GM18517 (cell line): Measurements from ENCODE around the gene PIK3AP1.
"Not testable (repeated sequence)": the region's sequence is repeated elsewhere in the genome, so short reads cannot be mapped to it uniquely, and the experiment has no call there.

Source experiments
- ATAC-seq: cut with Tn5 transposase; IDR thresholded peaks from one replicate; pipeline ENCODE4 v1.9.1; 2021; ENCODE audit warnings: mild to moderate bottlenecking, moderate library complexity; ENCODE audit not compliant: unreplicated experiment

The PIK3AP1 gene

DNA sequence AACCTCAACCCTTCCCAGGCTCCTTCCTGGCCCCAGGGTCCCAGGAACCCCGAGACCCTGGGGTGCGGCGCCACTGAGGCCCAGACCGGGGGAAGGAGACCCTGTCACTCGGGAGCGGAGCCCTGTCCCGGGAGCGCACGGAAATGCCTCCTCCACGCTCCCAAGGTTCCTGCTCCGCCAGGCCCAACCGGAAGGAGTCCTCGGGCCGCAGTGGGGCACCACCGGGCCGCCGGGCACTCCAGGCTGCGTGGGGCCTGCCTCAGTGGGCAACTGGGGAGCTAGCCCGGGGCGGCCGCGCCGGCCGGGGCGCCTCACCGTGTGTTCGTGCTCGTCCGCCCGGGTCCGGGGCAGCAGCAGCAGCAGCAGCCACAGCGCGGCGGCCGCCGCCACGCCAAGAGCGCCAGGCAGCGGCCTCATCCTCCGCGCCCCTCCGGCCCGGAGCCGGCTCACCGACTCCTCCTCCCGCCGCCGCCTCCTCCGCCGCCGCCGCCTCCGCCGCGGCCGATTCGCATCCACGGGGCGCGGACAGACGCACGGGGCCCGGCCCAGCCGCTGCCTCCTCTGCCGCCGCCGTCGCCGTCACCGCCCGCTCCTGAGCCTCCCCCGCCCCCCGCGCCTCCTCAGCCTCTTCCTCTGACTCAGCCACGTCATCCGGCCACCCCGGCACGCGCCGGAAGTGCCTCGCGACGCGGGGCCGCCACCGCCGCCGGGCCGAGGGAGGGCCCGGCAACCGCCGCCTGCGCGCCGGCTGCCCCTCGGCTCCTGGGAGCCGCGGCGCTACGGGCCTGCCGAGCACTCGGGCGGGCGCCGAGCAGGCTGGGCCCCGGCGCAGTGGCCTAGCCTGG lies 133.7 kb downstream of the PIK3AP1 start, which contains the start of gene TM9SF3:
TM9SF3 (minus strand) TSS at position 594 of the 845 bp plus-strand sequence; CDS start at position 417, 177 bp downstream.
- ATAC-seq = peak; percentile 61

DNA sequence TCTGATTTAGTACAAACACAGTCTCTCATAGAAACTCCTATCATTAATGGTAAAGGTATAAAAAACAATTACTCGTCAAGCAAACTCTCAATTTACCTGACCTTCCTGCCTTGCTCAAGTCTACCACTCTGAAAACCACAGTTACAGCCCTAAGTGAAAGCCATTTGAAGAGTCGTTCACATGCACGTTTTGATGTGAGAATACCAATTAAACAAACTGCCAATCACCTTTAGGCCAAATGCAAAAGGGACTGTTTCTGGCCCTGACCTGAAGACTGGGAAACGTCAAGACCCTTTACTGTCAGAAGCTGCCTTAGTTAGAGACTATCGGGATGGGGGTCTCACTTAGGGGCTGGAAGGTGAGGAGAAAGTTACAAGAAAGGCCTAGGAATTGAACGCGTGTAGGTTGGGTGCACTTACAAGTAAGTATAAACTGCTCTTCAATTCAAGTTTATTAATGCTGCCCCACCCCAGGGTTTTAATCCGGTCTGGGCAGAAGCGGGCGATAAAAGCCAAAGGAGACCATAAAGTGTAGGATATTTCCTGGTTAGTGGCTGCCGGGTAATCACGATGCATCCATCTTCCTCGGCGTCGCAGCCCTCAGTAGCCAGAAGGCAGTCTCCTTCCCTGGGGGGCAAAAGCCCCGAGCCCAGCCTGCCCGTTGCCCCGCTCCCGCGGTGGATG lies 134.4 kb downstream of the PIK3AP1 start:
- no peak for ATAC-seq

DNA sequence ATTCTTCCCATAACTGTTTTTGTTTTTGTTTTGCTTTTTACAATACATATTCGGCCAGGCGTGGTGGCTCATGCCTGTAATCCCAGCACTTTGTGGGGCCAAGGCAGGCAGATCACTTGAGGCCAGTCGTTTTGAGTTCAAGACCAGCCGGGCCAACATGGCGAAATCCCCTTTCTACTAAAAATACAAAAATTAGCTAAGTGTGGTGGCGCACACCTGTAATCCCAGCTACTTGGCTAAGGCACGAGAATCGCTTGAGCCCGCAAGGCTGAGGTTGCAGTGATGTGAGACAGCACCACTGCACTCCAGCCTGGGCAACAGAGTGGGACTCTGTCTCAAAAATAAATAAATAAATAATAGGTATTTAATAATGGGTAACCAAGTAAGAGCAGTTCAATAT lies 135.8 kb downstream of the PIK3AP1 start:
- no peak for ATAC-seq

DNA sequence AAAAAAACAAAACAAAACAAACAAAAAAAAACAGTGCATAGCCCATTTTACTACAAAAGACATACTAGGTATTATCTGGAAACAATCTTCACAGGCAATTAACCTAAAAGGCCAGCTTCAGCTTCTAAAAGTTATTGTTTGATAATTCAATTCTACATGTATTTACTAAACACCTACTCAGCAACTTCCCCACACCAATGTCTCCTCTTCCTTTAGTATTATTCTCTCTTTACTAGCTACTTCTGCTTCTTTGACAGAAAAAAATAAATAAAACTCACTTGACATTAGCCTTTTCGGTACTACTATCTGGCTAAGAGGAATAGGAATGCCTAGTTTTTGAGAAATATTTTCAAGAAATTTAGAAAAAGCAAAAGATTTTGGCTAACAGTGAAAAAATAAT lies 136.3 kb downstream of the PIK3AP1 start:
- no peak for ATAC-seq

DNA sequence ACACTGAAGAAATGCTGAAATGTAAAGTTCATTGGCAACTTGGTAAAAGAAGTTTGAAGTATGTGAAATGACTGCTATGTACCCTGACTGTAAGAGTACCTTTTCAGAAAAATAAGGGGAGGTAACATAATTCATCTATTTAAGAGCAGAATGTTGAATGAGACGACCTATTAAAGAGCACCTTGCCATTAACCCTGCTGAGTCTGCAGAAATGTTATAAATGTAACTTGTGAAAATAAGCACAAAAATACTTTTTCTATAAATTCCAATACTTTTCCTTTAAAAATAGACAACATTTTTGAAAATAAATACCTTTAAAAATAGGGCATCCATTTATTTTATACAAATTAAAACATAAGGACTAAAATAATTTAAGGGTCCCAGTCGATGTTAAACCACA lies 141.2 kb downstream of the PIK3AP1 start:
- ATAC-seq = no peak

DNA sequence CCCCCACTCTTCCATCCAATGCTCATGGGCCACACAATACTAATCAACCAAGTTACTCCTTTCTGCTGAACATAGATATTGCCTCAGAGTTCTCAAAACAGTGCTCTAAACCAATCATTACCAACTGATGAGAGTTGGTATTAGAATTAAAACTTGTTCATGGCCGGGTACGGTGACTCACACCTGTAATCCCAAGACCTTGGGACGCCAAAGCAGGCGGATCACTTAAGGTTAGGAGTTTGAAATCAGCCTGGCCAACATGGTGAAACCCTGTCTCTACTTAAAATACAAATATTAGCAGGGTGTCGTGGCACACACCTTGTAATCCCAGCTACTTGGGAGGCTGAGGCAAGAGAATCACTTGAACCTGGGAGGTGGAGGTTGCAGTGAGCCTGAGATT lies 141.7 kb downstream of the PIK3AP1 start:
- no peak for ATAC-seq

DNA sequence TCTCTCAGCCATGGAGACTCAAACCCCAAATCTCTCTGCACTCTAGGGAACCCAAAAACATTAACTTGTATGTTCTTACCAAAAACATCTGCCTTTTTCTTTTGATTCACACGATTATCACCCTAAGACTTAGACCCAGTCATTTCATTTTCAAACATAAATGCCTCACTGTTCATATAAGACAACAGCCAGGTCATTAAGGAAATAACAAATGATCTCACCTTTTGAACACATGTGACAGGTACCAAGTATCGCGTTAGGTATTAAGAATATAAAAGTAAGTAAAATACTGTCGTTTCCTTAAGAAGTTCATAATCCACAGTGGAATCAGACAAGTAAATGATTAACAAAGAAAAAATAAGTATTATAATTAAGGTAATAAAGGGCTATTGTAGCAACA lies 142.3 kb downstream of the PIK3AP1 start:
- no peak for ATAC-seq

DNA sequence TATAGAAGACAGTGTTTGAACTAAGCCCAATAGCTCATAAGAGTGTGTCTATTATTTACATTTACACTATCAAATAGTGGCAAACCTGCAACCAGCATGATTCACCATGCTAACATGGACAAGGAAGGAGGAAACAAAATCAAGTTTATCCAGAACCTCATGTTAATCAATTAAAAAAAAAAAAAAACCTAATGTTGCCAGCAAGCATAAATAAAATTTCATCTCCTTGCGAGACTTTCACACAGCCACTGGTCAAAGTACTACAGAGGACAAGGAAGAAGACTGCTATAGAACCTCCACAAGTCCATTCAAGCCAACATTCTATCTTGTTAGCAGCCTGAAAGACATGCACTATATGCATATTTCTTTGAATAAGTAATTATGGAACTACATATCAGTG lies 143.2 kb downstream of the PIK3AP1 start:
- ATAC-seq = no peak

DNA sequence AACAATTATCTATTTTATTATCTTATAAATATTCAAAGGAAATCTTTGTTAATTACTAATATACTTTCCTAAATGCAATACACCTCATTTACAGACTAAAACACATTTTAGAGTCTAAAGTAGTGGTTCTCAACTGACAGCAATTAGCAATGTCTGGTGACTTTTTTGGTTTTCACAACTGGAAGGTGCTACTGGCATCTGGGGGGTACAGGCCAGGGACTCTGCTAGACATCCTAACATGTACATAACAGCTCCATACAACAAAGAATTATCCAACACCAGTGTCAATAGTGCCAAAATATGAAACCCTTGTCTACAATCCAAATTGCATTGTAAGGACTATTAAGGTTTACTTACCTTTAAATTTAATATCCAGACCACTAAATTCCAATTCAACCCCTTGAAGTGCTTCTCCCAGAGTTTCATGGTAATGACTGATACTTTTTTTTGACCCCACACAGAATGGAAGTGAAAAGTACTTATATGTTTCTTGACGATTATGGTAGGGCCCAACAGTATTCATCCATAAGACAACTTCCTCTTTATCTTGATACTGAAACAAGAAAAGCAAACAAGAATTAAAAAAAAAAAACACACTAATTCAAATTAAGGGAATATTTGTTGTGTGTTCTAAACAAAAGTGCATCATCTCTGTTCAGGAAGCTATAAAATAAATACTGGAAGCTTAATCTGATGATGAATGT lies 143.9 kb downstream of the PIK3AP1 start:
- no peak for ATAC-seq

DNA sequence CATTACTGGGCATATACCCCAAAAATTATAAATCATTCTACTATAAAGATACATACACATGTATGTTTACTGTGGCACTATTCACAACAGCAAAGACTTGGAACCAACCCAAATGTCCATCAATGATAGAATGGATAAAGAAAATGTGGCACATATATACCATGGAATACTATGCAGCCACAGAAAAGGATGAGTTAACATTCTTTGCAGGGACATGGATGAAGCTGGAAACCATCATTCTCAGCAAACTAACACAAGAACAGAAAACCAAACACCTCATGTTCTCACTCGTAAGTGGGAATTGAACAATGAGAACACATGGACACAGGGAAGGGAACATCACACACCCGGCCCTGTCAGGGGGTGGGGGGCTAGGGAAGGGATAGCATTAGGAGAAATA lies 145.8 kb downstream of the PIK3AP1 start:
- ATAC-seq = not testable (repeated sequence)

DNA sequence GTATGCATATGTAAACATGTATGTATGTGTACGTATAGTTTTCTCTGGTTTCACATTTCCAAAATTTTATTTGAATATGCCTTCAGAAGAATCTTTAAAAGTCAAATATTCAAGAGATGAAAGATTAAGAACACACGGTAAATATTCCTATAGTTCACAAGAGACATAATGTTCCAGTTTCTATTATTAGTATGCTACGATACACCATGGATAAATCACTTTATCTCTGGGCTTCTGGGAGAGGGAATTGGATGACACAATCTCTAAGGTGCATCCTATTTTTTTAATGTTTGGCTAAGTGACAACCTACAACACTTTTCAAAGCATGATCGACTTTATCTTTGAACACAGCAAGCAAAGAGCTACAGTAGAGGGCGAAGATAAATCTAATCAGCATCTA lies 147.3 kb downstream of the PIK3AP1 start:
- no peak for ATAC-seq

DNA sequence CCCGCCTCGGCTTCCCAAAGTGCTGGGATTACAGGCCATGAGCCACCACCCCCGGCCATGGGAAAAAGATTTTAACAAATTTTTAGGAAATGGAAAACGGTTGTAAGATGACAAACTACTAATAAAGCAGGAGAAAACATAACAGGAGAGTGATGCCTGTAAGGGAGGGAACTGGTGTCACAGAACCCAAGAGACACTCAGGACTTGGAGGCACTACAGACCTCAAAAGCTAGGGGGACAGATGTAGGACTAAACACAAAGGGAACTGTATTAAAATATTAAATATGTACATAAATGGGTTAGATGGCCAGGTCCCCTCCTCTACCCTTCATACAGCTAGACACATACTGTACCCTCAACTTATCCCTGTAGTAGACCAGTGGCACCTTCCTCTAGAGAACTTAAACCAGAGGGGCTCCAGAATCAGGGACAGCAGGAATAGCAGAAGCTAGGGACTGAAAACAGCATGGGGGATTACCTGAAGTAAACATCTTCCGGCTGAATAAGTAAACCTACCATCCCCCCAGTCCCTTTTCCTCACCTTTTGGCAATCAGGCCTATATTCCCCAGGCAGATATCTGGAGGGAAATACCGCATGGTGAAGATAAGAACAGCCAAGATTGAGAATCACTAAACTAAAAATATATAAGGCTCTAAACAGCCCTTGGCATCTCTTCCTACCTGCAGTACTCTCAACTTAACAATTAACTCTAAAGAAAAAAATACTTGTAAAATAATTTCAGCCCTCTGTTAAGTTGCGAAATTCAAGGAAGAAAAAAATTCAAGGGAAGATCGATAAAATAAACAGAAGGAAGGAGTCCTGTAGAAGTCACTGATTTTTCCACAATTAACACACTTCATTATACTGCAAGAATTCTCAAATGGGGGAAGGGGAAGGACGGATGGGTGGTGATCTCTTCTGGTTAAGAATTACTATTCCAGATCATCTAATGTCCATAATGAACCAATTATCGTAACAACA lies 149.0 kb downstream of the PIK3AP1 start:
- no peak for ATAC-seq

DNA sequence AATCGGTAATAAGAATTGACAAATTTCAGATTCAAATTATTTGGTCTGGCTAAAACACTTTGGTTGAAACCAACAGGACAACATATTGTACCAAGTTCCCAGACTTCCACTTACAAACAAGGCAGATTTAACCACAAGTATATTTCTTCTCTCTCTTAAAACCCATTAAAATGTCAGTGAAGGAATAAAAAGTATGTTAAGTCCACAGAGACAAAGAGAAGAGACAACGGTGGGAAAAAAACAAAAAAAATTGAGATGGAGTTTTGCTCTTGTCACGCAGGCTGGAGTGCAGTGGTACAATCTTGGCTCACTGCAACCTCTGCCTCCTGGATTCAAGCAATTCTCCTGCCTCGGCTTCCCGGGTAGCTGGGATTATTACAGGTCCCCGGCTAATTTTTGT lies 149.8 kb downstream of the PIK3AP1 start:
- ATAC-seq = no peak

DNA sequence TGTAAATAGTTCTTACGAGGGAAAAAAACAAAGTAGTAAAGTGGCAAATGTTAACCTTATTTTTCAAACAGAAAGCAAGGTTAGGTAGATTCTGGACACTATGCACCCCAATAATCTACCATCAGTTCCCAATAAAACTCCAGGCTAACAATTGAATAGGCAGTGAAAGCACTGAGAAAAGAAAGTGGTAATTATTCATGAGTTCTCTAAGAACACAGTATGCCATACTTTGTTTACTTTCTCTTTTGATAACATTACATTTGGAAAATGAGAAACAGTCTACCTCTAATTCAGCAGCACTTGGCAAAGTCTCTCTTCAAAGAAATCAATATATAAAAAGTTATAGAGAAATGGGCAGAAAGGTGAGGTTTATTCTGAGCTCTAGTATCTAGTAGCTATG lies 151.9 kb downstream of the PIK3AP1 start:
- ATAC-seq = no peak

DNA sequence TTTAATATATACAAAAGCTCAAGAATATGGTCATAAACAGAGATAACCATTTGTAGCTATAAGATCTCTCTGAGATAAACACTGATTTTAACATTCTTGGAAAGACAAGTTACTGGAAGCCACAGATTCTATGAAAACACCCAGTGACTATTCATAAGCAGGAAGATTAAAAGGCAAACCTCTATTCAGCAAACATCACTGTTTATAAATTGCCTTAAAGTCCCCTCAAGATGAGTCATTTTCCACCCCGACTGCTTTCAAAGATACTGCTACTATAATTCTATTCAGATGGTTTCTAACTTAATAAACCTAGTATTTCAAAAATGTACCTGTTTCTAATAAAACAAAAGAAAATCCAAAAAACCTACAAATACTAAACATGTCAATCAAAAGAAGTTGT lies 154.5 kb downstream of the PIK3AP1 start:
- no peak for ATAC-seq

DNA sequence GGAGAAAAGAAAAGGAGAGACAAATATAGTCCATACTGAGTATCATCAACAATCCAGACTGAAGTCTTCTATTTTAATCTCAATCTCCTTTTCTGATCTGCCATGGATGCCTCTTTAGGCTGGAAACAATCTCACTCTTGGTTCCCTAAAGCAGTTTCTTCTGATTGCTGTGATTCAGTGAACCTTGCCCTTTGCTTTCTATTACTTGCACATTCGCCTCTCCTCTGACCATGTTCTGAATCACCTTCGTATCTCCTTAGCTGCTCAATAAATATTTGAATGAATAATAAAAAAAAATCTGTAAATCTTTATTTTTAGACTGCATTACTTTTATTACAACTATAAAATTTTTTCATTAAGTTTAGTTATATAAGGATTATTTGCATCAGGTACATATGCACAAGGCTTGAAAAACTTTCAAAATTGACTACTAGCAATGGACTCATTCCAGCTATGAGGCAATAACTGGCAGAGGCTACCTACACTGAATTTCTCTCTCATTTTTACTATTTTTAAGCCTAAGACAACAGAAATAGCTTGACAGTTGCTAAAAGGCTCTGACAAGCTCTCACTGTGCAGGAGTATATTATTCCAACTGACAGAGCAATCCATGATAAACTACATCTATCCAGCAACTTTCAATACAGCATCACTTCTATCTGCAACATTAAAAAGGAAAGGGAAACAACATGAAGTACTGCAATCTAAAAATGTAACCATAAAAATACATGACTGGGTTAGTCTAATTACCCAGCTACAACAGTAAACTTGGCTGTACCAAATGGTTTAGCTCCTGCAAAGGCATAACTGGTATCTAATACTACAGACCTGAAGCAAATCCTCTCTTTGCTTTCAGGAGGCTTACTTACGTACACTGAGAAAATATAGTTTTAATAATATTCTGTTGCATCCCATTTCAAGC lies 159.1 kb downstream of the PIK3AP1 start:
- ATAC-seq = no peak

DNA sequence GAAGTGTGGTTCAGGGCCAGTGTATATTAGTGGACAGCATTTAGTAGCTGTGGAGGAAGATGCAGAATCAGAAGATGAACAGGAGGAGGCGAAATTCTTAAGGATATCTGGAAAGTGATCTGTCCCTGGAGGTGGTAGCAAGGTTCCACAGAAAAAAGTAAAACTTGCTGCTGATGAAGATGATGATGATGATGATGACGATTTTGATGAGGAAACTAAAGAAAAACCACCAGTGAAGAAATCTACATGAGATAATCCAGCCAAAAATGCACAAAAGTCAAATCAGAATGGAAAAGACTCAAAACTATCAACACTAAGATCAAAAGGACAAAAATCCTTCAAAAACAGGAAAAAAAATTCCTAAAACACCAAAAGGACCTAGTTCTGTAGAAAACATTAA lies 159.8 kb downstream of the PIK3AP1 start:
- ATAC-seq = no peak

DNA sequence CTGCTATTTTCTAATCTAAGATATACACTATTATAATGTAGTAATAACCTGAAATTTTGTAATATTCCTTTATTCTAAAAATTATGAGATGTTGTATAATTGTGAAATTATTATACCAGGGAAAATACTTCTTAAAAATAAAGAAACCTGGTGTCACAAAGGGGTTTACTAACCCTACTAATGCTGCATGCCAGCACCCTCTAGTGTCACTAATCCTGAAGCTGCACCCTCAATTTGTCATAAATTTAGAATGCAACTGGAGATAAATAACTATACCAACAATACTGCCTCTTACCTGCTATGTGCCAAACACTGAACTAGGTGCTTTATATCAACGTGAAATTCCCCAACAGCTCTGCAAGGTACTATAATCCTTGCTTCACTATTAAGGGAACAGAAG lies 164.3 kb downstream of the PIK3AP1 start:
- ATAC-seq = no peak

DNA sequence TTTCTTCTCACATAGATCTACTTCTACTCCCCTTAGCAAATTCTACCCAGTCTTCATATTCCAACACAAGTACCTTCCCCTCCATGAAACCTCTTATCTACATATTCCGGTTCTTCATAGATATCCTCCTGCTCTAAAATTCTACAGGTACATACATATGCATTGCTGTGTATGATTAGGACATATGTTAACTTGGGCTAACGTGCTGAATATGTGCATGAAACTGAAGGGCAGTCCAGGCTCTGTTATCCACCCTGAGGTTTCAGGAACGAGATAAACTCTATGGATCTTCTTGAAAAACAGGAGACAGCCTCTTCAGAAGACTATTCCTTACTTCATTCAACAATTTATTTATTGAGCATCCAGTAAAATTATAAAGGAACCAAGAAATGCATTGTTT lies 165.0 kb downstream of the PIK3AP1 start:
- ATAC-seq = no peak
